ENCODE measurements around the gene SLCO3A1.

SLCO3A1 gene

DNA sequence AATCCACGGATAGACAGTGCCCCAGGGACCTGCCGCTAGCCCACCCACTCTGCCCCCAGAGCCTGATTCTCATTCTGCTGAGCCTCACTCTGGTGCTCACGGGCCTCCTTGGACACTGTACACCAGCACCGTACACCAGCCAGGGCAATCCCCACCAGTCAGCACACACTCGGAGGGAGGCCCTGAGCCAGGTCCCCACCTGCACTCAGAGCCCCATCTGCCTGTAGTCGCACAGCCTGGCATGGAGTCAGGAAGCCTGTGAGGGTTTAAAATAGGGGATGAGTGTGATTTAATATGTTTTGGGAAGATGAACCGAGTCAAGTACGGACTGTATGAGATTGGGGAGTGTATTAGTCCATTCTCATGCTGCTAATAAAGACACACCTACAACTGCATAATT is 223.0 kb downstream of the SLCO3A1 start:
- DNase-seq, result no peak

DNA sequence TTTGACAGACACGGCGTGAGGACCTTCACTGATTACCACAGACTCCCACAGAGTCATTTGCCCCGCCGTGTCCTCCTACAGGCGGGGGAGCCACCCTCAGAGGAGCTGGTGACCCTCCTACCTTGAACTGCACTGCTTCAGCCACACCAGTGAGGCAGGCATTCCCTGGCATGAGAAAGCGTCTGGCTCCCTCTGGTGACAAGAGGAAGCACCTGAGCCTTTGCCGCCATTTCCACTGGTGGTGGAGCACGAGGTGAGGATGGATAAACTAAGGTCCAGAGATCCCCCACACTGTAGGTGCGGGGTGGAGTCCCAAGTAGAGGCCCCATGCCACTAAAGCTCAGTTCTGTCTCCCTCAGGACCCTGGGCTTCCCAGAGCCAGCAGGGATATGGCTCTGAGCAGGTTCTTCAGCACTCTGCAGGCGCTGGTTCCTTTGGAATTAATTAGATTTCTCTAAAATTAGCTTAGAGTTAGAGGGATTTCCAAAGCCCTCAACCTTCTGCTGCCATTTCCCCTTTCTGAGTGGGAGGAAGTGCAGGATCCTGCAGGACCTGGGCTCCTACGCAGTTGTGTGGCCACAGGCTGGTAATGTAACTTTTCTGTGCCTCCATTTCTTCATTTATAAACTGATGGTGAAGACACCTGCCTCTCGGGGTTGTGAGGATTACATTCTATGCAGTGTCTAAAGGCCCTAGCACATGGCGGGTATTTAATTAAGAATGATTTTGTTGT is 224.0 kb downstream of the SLCO3A1 start:
- DNase-seq, result peak; percentile 53 to 67

DNA sequence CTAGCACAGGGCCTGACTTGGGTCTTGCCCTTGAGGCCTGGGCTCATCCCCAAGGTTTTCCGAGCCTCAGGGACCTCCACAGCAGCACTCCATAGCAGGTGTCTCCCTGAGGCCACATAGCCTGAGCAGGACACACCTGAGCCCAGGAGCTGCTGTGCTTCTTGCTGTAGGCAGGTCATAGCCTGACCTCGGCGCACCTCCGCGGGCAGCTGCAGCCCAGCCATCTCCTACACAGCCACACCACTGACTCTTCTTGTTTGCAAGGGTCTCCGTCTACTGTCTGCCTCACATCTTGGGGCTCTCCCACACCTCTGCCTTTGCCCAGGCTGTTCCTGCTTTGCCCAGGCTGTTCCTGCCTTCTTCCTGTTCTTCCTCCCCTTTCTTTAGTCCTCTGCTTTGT is 224.8 kb downstream of the SLCO3A1 start:
- no peak for DNase-seq

DNA sequence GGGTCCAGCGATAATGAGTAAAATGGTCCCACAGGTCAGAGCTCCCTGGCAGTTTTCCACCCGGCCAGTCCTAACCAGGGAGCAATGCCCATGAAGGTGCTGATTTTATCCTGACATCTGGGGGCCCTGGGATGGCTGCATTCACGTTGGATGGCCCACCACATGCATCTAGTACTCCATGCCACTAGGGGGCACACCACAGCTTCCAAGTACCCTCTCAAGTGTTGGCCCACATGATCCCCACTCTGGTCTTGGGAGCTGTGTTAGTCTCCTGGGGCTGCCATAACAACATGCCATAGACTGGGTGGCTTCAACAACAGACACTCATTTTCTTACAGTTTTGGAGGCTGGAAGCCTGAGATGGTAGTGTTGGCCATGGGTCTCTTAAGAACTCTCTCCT is 225.5 kb downstream of the SLCO3A1 start:
- DNase-seq, result peak in 1 of 2 donors; percentile 17

DNA sequence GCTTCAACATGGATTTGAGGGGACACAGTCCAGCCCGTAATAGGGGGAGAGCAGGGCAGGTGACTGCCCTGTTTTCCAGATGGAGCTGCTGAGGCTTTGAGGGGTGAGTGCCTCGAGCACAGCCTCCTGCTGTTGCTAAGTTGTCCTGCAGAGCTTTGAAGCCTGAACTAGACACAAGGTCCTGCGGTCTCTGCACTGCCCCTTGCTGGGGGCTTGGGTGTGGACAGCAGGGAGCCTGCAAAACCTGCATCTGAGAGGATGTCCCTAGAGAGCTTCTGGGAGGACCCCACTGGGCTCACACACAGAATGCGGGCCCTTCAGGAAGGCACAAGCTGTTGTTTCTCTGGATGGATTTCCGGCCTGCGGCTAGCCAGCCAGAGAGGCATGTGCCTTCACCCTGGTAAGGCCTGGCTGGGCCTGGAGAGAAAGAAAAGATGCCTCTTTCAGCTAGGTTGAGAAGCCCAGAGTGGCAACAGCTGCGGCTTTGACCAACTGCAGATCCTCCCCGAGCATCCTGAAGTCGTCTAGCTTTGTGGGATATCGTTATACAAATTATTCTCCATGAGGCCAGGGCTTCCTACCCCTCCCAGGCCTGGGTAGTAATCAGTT is 226.2 kb downstream of the SLCO3A1 start:
- DNase-seq, result no peak

DNA sequence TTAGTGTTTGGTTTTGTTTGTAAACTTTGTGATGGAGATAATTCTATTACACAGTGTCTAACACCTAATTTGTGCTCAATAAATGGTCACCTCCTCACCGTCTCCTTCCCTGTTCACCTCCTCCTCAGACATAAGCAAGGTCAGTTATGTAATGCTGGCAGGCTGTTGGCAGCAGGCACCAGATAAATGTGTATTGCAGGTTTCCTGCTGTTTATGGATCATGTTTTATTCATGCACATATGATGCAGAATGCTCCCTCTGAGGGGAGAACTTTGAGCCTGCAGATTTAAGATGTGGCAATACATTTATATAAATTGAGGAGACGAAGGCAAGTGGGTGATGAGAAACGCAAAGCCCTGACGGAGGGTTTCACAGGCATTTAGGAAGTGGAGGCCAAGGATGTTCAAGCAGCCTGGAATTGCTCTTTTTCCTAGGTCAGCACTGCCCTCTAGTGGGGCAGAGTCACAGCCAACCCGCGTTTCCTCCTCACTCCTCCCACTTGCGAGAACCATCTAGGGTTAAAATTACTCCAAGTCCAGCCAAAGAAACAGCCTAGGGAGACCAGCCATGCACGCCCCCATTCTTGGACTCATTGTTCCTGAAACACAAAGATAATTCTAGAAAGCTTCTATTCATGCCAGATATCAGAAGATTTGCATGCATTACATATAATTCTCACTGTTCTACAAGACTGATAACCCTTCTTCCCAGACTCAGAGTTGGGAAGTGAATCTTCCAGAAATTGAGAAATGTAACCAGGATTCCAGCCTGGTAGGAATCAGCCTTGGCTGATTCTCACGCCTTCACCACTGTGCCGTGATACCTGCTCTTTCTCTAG is 228.7 kb downstream of the SLCO3A1 start:
- peak; percentile 40 to 53 for DNase-seq

DNA sequence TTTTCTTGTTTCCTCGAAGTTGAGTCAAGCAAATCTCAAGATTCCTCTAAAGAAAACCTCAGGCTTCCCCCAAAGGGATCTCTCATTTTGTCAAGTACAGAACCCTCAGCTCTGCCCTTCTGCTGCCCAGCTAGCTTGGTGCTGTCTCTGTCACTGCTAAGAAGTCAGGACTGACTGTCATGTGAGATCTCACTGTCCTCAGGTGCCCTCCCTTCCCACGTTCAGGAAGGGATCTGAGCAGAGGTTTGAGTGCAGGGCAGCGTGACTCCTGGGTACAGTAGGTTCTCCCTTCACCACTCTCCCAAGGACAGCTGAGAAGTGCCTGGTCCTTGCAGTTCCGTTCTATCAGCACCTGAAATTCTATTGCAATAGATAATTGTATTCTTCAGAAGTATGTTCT is 229.7 kb downstream of the SLCO3A1 start:
- no peak for DNase-seq

DNA sequence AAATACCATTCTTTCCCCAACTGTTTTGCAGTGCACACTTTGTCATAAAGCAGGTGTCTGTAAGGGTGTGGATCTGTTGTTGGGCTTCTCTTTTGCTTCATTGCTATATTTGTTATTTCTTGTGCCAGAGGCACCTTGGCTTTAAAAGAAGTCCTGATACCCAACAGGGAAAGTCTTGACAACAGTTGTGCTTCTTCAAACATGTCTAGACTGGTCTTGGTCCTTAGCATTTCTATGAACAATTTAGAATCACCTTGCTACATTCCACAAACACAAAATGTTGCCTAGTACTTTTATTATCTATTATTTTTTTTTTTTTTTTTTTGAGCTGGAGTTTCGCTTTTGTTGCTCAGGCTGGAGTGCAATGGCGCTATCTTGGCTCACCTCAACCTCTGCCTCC is 233.7 kb downstream of the SLCO3A1 start:
- no peak for DNase-seq

DNA sequence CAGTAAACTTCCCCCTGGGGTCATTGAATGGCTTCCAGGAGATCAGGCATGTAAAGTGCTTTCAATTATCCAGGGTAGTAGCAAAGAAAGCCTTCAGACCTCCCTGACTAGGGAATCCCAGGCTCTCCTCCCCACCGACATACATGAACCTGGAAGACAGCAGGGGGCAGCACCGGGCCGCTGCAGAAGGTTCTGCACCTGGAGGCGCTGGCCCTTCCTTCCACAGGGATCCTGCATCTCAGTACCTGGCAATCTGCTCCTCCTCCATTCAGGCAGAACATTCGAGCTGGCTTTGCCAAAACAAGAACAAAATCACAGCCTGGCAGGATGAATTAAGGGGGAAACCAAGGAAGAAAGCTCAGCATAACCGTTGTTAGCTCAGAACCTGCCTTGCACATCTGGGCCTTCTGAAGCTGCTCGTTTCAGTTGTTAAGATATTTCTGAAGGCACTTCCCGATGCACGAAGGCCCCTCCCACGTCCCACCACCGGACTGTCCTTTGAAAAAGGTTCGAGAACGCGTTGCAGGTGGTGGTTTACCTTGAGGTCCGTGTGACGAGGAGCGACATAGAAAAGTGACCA is 237.7 kb downstream of the SLCO3A1 start:
- DNase-seq, result no peak

DNA sequence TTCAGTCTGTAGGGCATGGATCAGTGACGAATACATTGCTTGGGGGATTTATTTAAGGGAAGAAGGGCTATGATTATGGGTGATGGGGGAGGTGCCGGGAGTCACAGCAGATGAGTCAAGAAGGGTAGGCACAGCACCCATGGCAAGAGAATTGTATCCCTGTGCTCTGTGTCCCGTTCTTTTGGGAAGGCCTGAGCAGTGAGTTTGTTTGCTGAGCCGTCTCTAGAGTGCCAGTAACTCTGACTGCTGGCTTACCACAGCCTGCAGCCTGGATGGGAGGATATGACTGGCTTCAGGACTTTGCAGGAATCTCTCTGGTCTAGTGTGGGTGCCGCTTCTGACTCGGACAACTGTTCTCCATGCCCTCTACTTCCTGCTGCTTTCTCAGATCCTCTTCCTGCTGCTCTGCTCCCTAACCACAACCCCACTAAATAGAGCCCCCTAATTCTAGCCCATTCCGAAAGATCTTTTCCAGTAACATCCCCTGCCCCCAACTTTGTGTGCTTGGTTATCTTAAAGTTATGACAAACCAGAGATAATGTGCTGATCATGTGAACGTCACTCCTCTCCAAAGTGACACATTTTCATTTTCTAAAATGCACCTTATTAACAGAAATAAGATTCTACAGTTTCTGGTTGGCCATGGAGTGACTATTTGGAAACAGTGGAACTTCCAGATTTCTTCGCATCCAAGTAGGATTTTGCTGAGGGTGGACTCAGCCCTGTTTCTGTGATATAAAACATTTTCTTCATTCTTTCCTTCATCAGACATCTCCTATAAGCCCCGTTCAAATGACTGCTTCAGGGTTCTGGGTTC is 239.0 kb downstream of the SLCO3A1 start:
- no peak for DNase-seq

DNA sequence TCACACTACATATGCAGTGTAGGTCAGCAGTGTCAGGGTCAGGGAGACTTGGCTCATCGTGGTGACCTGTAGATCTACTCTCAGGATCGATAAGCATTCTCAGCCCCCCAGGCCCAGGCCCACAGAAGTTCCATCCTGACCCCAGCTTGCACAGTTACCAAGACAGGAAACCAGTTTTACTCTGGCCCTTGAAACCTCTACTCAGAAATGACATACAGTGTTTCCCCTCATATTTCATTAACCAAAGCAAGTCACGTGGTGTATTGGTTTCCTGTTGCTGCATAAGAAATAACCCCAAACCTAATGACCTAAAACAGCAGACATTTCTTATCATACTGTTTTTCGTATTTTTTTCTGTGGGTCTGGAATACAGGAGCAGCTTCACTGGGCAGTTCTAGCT is 242.2 kb downstream of the SLCO3A1 start:
- peak in 1 of 2 donors; percentile 55 for DNase-seq

DNA sequence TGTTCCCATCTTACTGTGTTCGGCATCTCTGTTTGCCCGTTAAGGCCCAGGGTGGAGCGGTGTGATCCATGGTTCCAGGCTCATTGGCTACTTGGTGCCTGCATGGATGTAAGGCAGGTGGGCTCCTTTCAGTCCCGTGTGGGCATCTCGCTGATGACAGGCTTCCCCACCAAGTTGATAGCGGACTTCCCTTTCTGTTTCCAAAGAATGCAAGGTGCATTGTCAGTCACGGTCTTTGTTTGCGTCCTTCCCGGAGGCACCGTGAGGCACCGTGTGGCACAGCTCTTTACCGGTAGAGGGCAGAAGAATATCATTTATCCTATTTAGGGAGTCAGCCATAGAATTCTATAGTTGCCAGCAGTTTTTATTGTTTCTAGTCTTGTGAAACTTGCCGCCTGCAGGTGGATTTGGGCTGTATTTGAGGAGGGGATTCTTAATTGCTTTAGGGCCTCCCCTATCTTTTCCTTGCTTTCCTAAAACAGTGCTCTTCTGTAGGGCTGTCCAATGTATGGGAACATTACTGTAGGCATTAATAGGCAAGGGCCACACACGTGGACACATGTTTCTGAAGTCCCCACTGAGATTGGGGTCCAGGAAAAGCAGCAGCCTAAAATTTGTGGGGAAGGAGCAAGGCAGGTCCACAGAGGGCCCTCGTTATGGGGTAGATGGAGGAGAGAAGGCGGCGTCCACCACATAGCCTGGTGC is 244.1 kb downstream of the SLCO3A1 start:
- DNase-seq, result peak; percentile 28 to 64

DNA sequence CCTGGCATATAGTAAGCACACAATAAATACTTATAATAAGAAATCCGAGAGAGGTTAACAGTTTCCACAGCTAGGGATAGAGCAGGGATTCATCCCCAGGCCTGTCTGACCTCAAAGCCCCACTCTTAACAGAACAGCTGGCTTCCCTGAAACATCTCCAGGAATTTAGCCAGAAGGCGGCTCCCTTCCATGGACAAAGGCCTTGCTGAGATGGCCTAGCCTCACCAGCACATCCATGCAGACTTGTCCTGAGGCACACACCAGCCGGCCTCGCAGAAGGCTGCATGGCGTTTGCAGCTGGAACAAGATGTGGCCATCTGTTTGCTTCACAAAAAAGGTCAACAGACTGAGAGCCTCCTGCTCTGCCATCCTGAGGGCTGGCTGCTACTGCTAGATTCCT is 245.4 kb downstream of the SLCO3A1 start:
- DNase-seq, result no peak

DNA sequence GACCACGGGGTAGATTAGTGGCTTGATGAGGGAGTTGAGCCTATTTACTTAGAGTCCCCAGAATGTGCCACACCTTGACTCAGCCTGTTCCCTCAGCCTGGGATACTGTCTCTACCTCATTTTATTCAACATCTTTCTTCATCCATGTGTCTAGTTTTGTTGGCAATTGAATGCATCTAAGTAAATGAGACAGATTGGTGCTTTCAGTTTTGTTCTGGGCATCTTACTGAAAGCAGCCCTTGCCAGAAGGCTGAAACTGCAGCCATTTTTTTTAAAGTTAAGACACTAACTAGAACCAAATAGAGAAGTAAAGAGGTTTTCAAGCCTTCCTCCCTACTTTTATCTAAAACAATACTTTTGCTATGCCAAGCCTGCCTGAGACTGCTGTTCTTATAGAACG is 246.8 kb downstream of the SLCO3A1 start:
- no peak for DNase-seq

DNA sequence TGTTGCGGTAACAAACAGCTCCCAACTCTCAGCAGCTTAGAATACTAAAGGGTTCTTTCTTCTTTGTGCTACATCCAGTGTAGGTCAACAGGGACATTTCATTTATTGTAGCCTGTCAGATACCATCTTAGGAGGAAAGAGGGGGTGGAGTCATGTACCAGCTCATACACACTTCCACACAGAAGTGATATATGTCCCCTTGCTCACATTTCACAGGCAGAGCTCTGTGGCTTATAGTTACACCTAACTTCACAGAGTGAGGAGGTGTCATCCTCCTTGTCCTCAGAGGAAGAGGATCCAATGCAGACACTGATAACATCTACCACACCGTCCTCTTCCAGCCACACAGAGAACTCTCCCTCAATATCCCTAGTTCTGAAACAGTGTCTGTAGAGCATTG is 247.2 kb downstream of the SLCO3A1 start:
- DNase-seq, result no peak

DNA sequence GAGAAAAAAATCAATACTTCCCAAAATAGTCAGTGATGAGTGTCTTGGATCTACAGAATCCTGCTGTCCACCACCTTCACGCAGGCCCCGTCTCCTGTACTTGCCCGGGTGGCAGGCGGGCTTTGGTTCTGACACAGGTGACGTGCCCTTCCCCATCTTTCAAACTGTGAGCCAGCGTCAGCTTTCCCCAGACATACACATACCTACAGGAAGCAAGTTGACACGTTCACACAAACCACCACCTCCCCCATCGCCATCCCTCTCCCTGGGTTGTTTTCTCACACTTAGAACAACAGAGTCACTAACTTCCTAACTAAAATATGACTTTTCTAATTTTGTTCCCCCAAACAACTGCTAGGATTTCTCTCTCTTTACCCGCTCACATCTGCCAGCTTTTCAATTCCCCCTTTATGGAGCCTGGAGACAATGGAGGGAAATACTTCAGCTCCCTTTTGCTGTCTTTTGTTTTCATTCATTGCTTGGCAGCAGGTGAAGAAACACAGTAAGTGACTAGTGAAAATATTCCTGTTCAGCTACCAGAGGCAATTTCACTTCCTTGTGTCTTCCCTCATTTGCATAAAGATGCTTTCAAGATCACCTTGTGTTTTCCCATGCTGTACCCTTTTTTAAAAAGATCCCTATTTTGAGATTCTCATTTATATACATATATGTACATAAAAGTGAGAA is 248.3 kb downstream of the SLCO3A1 start:
- no peak for DNase-seq

DNA sequence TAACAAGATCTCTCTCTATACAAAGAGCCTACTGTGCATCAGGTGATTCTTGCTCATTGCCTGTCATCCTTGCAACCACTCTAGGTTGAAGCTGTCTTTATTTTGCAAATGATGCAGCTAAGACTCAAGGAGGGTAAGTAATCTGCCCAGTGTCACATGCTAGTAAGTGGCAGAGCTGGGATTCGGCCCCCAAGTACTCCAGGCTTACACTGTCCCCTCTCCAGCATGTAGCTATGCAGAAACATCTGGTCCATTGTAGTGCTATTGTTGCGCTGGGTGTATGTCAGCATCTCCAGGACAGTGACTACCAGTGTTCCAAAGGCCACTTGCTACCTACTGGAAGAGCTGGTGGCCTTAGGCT is 248.9 kb downstream of the SLCO3A1 start:
- no peak for DNase-seq

DNA sequence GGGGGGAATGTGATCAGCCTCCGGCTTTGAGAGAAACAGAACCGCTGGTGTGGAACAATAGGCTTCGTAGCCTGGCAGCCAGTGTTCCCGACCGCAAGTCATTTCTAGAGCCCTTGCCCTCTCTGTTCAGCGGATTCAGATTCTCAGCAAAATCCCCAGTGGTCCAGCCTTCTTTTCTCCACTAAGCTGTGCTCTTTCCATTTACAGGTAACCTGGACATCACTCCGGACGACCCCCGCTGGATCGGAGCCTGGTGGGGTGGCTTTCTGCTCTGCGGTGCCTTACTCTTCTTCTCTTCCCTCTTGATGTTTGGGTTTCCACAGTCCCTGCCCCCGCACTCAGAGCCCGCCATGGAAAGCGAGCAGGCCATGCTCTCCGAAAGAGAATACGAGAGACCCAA is 250.6 kb downstream of the SLCO3A1 start:
- no peak for DNase-seq

DNA sequence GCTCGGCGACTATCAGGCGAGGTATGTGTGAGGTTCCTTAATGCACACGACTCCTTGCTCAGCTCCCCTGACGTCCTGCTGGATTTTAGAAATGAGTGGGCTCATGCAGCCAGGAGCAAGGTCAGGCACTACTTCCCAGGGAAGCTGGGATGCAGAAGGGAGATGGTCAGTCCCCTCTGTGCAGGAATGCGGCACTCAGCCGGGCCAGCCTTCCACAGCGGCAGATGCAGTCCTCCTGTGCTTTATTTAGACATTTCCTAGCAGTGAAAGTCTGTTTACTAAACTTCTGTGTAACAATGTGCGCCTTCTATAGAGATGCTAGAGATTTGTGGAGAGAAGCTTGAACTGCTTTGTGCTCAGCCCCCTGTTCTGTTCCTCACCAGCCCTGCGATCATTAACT is 252.1 kb downstream of the SLCO3A1 start:
- DNase-seq, result no peak

DNA sequence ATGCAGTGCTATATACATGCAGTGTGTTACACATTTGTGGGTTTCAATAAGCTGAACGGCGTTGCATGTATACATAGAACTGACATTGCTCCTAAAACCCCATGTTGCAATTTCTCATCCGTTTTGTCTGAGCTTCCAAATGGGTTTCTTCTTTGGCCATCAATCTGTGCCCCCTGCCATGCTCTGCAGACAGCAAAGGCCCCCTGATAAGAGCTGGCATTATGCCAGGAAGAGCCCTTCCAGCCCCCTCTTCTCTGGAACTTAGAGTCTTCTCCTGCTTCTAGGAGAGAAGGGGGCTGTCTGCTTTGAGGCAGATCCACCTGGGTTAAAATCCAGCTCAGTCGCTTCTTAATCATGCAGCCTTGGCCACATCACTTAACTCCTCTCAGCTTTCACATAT is 254.0 kb downstream of the SLCO3A1 start:
- no peak for DNase-seq

DNA sequence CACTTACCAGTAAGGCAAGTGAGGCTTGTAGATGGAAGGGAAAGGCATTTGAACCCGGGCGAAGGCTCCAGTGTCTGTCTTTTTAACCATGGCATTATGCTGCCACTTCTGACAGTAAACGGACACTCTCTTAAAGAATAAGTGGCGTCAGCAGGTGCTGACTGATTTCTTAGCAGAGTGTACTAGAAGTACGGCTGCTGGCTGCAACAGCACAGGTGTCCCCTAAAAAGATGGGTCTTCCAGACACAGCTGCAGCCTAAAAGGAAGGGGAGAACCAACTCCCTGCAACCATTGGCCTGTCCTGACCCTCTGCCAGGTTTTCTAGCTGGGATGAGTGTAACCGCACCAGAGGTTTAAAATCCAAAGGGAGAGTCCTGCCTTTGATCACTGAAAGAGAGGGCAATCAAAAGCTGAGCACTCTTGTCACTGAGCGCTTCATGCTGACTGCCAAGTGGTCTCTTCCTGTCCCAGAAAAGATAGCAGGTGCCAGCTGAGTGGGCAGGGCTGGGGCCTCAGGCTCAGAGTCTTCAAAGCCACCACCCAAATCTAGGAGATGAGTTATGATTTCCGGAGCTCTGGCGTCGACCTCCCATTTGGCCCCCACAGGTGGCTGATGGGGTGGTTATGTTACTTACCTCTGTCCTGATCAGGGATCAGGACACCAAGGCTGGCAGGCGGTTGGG is 255.8 kb downstream of the SLCO3A1 start:
- DNase-seq, result no peak
